ENCODE results near the gene MLXIP.

- no peak for TF ChIP-seq EZH2 (IDR thresholded peaks at IDR 0.05; ENCODE audit: insufficient read depth, poor library complexity, severe bottlenecking)
- TF ChIP-seq EZH2phosphoT487 (IDR thresholded peaks at IDR 0.05; ENCODE audit: insufficient read depth, low read depth) = no peak
These were observed 60.7 kb downstream of the MLXIP start for GRCh38 chr12:122139266-122139665.

Data from GM23248 (cell line).